ENCODE data around the gene DGLUCY.
"Not testable (repeated sequence)": the region's sequence is repeated elsewhere in the genome, so short reads cannot be mapped to it uniquely, and the experiment has no call there.

DGLUCY gene

DNA sequence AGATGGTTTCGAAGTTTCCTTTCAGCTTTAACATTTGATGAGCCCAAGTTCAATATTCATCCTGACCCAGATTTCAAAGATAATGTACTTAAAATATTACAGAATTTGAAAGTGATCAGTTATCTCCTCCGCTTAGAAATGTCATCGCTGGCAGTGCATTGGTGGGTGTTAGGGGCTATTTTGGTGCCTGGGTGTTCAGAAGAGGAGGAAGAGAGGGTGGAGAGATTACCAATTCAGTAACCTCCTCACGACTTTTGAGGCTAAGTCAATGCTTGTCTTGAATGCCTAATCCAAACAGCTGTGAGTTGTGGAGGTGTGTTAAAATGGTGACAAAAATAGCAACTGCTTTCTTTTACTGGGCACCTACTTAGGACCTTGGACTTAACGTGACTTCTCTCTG lies 13.8 kb upstream of the DGLUCY start:
- in situ Hi-C loops (cut with HindIII; ENCODE audit: low sequenced_read_pairs), result loop anchor here (5.0 kb wide), 2 partner anchors 38 to 67 kb away; partner anchors contain the start of gene RPS6KA5

DNA sequence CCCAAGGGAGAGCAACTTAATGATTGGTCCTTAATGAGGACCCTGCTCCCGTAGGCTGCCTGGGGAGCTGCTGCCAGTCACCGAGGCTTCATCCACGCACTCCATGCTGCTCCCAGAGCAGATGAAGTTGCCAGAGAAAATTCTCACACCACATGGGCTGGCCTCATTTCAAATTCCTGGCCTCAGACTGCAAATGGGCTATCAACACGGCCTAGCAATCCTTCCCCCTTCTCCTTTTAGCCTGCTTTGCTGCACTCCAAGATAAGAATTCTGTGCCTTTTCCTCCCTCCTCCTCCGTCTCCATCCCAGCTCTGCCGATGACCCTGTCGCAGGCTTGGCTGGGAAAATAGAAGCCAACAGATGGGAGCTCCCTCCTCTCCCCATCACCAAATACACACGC lies 10.8 kb upstream of the DGLUCY start:
- in situ Hi-C loops (cut with HindIII; ENCODE audit: low sequenced_read_pairs), result loop anchor here (5.0 kb wide), 2 partner anchors 41 to 64 kb away; partner anchors contain the start of gene RPS6KA5

- in situ Hi-C loops (cut with HindIII; ENCODE audit: low sequenced_read_pairs), result no loop called here
Observed at GRCh38 chr14:91108941-91109611, 4.8 kb upstream of the DGLUCY start.

GRCh38 chr14:91111443-91111842 lies 2.4 kb upstream of the DGLUCY start:
- in situ Hi-C loops (cut with HindIII; ENCODE audit: low sequenced_read_pairs), result no loop called here

DNA sequence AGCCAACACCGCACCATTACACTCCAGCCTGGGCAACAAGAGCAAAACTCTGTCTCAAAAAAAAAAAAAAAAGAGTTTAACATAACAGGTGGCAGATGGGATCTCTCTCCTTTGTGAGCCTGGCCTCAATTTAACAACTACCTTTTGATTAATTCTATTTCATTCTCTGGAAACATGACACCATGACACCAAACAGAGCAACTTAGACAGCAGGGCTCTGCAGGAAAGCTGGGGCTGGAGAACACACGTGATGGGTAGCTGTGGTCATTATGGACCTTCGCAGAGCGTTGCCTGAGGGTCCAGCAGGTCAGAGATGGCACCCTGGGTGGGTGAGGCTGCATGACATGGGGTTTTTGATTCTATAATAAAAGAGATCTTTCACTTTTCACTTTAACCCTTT lies 1.7 kb upstream of the DGLUCY start:
- in situ Hi-C loops (cut with HindIII; ENCODE audit: low sequenced_read_pairs), result no loop called here

DNA sequence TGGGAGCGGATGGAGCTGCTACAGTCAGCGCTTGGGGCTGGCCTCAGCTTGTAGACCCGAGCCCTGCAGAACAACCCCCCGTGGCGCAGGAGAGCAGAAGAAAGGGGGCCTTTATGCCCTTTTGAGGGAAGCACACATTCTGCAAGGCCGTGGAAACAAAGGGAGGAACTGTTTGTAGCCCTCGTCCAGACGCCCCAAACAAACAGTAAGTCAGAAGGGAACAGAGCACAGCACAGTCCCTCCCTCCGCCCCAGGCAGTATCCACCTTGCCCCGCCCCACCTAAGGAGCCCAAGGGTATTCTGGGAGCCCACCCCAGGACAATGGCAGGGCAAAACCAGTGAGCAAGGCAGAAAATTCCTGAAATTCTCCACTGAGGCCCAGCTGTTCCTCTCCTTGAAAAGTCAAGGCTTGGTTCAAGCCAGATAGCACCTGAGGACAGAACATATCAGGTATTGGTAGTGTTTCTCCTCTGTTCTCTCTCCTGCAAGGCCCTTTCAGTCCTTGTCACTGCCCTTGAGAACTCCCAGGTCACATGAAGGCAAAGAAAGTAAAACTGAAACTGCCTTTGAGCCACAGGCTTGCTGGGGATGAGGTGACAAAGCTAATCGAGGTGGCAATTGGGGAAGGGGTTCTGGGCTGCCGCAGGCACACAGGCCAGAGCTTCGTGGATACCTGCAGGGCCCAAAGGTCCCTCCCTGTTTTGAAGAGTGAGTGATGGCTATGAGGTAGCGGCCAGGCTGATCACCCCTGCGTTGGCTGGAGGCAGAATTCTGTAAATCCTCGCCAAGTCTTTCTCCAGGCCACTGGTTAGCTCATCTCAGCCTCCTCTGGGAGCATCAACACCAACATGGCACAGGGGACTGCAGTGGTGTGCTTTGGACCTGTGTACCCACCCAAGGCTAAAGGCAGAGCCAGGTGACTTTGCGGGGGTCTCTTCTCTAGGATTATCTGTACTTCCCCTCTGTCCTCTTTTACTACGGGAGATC lies 499 bp downstream of the DGLUCY start:
- in situ Hi-C loops (cut with HindIII; ENCODE audit: low sequenced_read_pairs), result no loop called here

GRCh38 chr14:91115986-91116770 lies 2.3 kb downstream of the DGLUCY start:
- in situ Hi-C loops (cut with HindIII; ENCODE audit: low sequenced_read_pairs), result no loop called here

DNA sequence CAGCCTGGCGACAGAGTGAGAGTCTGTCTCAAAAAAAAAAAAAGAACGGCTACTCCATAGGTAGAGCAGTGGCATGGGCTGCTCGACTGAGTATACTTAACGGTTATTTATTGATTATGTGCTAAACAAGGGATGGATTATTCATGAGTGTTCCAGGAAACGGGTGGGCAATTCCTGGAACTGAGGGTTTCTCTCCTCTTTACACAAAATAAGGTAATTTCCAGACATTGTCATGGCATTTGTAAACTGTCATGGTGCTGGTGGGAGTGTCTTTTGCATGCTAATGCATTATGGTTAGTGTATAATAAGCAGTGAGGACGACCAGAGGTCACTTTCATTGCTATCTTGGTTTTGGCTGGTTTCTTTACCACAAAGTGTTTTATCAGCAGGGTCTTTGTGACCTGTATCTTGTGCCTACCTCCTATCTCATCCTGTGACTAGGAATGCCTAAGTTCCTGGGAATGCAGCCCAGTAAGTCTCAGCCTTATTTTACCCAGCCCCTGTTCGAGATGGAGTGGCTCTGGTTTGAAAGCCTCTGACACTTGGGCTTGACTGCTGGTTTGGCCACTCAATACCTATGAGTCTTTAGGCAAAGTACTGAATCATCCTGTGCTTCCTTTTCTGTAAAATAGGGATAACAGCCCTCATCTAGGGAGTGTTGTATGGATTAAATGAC lies 3.2 kb downstream of the DGLUCY start:
- in situ Hi-C loops (cut with HindIII; ENCODE audit: low sequenced_read_pairs), result no loop called here

DNA sequence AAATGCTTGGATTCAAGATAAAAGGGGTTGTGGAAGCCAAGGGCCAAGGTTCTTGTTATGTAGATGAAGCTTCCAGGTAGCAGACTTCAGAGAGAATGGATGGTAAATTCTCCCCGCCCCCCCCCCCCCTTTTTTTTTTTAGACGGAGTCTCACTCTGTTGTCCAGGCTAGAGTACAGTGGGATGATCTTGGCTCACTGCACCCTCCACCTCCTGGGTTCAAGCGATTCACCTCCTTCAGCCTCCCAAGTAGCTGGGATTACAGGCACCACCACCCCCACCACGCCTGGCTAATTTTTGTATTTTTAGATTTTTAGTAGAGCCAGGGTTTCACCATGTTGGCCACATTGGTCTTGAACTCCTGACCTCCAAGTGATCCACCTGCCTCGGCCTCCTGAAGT lies 4.1 kb downstream of the DGLUCY start:
- in situ Hi-C loops (cut with HindIII; ENCODE audit: low sequenced_read_pairs), result no loop called here

DNA sequence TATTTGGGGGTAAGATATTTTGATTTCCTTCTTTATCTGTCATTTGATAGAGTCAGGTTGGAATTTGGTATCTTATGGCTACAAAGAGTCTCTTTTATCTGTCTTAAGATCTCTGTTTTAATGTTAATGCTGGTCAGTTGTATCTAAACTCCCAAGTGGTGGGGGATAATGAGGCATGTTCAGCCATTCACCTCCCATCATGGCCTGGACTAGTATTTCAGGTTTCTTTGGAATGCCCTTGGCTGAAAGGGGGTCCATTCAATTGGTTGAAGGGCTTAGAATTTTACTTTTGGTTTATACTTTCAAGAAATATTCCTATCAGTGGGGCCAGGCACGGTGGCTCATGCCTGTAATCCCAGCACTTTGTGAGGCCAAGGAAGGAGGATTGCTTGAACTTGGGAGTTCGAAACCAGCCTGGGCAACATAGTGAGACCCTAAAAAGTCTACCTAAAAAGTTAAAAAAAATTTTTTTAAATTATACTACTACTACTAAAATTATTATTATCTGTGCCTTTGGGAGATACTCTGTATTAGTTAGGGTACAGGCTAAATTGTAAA lies 4.7 kb downstream of the DGLUCY start:
- in situ Hi-C loops (cut with HindIII; ENCODE audit: low sequenced_read_pairs), result no loop called here

DNA sequence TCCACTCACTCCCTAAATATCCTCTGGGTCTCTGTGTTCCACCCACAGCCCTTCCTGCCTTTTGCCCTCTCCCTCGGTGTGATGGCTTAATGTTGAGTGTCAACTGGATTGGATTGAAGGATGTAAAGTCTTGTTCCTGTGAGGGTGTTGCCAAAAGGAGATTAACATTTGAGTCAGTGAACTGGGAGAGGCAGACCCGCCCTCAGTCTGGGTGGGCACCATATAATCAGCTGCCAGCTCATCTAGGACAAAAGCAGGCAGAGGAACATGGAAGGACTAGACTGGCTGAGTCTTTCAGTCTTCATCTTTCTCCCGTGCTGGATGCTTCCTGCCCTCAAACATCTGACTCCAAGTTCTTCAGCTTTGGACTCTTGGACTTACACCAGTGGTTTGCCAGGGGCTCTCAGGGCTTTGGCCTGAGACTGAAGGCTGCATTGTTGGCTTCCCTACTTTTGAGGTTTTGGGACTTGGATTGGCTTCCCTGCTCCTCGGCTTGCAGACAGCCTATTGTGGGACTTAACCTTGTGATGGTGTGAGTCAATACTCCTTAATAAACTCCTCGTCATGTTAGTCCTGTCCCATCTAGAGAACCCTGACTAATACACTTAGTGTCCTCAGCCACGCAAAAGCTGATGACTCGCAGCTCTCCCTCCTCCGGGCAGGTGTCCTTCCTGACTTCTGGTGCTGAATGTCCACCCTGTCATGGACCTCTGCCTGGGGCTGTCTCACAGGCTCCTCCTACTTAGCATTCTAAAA lies 5.9 kb downstream of the DGLUCY start:
- in situ Hi-C loops (cut with HindIII; ENCODE audit: low sequenced_read_pairs), result no loop called here

GRCh38 chr14:91123201-91123600 lies 9.3 kb downstream of the DGLUCY start:
- in situ Hi-C loops (cut with HindIII; ENCODE audit: low sequenced_read_pairs), result no loop called here

GRCh38 chr14:91124406-91125270 lies 10.8 kb downstream of the DGLUCY start:
- in situ Hi-C loops (cut with HindIII; ENCODE audit: low sequenced_read_pairs), result not testable (repeated sequence)

- in situ Hi-C loops (cut with HindIII; ENCODE audit: low sequenced_read_pairs), result no loop called here
Observed at GRCh38 chr14:91125271-91125660, 11.4 kb downstream of the DGLUCY start.

GRCh38 chr14:91125801-91126200 lies 11.9 kb downstream of the DGLUCY start:
- in situ Hi-C loops (cut with HindIII; ENCODE audit: low sequenced_read_pairs), result no loop called here

DNA sequence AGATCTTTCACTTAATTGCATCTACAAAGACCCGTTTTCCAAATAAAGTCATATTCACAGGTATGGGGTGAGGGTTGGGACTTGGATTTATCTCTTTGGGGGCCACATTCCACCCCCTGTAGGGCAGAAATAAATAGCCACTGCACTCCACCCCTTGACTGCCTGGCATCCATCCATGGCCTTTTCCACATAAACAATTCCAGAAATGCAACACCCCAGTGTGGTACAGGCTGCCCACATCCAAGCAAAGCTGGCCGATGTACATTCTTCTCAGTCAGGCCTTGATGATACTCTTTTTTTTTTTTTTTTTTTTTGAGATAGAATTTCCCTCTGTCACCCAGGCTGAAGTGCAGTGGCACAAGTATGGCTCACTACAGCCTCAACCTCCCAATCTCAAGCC lies 12.9 kb downstream of the DGLUCY start:
- in situ Hi-C loops (cut with HindIII; ENCODE audit: low sequenced_read_pairs), result no loop called here

DNA sequence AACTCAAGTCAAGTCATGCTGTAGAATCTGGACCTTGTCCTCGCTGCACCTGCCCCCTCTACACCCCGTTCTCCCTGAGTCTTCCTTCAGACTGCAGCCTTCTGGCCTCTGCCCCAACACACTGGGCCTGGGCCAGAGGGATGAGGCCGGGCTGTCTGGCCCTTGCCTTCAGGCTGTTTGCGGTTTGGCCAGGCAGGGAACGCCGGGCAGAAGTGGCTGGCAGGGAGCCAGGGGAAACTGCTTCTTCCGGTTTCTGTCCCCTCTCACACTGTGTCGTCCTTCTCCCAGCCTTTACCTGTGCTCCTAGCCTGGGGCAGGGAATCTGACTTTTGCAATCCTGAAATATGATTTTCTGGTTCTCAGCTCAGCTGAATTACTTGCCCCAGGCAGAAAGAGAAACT lies 13.5 kb downstream of the DGLUCY start:
- in situ Hi-C loops (cut with HindIII; ENCODE audit: low sequenced_read_pairs), result no loop called here

- in situ Hi-C loops (cut with HindIII; ENCODE audit: low sequenced_read_pairs), result no loop called here
Observed at GRCh38 chr14:91127924-91128323, 14.1 kb downstream of the DGLUCY start.

DNA sequence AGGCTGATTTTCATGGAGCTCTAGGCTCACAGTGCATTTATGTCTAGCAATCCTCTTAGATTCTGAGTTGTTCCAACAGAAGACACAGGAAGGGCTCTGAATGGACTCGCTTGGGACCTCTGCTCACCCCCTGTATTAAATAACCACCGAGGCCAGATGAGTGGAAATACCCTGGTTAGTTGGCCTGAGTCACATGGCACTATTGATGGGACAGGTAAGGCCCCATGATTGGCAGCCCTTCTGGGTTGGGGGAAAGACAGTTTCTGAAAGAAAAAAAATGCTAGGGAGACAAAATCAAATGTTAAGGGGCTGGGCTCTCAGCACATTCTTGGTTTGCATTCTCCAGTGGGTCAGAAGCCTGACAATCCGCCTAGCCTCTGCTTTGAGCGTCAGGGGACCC lies 14.8 kb downstream of the DGLUCY start:
- in situ Hi-C loops (cut with HindIII; ENCODE audit: low sequenced_read_pairs), result no loop called here
